HG03103 (cell line): ENCODE measurements around the gene RSPRY1.

Experiments used
- ATAC-seq: cut with Tn5 transposase; IDR thresholded peaks from one replicate; pipeline ENCODE4 v1.9.1; 2021; ENCODE audit warnings: low read depth; ENCODE audit not compliant: unreplicated experiment

The RSPRY1 gene

DNA sequence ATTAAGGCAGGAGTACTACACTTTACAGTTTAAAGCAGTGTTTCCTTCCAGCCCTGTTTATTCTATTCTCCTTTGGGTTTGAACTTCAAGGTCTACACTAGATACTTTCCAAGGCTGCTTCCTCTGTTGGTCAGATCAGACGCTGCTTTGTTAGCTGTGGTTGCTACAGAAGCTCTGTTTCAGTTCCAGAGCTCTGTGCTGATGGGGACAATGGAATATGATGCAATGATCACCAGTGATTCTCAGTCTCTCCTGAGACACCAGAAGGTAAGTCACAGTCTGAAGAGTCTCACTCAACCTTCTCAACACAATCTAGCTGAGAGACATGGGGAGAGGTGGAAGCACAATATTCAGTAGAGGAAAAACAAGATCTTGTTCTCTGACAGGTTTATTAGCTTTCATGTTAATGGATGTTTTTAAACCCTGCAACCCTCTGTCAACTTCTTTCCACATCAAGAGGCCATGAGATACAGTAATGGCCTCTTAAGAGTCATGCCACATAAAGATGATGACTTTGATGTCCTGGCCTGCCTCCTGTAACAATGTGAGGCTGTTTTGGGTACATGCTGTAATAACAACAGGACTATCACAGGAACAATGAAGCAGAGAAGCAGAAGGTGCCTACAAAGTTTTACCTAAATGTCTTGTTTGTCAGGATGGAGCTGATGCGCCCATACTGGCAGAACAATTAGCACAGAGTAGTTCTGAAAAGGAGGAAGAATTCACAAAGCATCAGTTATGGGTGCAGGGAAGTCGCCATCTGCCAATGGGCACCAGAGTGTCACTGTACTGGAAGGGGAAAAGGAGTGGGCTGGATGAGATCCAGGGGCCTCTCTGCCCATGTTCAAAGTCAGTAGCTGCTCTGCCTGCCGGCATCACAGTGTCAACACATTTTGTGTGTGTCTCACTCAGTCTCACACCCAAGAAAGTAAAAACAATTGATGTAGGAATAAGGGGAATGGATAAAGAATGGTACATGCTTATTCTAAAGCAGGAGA is 33.7 kb upstream of the RSPRY1 start:
- no peak for ATAC-seq

- ATAC-seq: no peak
These were observed 32.3 kb upstream of the RSPRY1 start for GRCh38 chr16:57153841-57154240.

- no peak for ATAC-seq
These were observed 30.3 kb upstream of the RSPRY1 start for GRCh38 chr16:57155702-57156350.

- ATAC-seq: no peak
These were observed 29.8 kb upstream of the RSPRY1 start for GRCh38 chr16:57156351-57156703.

GRCh38 chr16:57157533-57157932 is 28.6 kb upstream of the RSPRY1 start:
- no peak for ATAC-seq

DNA sequence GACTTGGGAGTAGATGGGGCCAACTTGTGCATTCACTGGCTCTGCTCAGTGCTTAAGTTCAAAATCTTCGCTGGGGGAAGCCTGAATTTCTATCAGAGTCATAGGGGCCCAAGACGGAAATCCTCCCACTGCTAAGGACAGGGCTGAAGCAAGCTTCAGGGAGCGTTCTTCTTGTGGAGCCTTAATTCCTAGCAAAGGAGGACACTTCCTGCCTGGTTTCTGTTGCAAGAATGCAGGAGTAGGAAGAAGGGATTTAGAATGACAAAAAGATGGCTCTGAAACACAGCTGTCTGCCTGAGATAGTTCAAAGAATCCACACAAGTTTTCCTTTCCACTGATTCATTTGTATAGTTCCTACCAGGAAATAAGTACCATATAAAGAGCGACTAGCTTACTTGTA is 26.7 kb upstream of the RSPRY1 start:
- ATAC-seq: no peak

DNA sequence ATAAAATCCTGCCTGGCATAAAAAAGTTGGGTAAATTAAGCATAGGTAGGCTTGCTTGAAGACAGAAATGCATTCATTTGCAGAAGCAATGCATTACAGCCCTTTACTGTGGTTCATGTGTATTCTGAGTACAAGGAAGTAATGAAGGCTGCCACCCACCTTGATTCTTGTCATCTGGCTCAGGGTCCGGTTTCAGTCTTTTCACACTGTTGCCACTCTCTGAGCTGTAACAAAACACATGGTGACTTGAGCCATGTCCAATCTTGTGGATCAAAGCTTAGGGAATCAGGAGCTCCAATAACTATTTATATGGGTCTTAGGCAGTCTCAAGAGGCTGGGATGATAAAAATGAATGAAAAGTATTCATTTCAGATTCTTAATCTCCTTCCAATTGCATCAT is 22.3 kb upstream of the RSPRY1 start:
- ATAC-seq: no peak

- ATAC-seq: no peak
These were observed 20.6 kb upstream of the RSPRY1 start for GRCh38 chr16:57165483-57165882.

DNA sequence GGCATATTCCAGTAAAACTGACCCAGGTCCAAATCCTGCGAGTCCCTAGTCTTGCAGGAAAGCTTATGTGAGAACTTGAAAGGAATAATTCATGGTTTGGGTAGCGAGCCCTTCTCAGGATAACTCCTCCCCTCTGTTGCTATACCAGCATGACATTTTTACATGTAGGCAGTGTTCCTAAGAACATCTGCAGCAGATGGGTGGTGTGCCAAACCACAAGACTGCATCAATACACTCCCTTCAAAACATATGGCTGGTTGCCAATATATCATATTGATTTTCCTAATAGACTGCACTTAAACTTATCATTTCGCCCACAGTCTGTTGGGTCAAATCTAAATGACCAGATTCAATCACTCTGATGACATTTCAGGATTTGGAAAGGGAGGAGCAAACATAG is 20.2 kb upstream of the RSPRY1 start:
- no peak for ATAC-seq

DNA sequence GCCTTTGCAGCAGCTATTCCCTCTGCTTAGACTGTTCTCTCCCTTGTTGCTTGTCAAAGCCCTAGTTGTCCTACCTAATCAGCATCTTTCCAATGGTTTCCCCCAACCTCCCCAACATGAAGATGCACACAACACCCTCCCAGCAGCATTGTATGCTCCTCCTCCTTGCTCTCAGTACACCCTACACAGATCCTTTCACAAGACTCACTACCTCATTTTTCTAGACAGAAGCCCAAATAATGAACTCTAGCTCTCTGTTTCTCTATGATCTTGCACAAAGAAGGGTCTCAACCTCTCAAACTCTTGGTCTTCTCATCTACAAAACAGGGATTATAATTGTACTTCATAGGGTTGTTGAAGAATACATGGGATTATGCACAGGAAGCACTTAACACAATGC is 19.7 kb upstream of the RSPRY1 start:
- ATAC-seq: no peak

GRCh38 chr16:57166951-57167350 is 19.2 kb upstream of the RSPRY1 start:
- no peak for ATAC-seq

DNA sequence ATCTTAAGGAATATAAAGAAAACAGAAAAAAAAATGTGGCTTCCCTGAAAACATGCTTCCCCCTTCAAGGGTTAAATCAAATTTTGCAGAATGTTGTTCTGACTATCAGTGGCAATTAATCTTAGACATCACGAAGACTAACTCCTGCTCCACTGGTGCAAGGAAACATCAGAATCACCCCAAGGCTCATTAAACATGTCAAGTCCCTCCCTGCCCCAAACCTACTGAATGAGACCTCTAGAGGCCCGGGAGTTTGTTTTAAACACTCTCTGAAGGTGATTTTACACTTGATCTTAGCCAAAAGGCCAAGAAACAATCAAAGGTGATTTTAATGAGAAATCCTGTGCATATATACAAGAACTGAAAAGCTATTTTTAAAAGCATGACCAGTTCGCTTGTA is 18.6 kb upstream of the RSPRY1 start:
- no peak for ATAC-seq

DNA sequence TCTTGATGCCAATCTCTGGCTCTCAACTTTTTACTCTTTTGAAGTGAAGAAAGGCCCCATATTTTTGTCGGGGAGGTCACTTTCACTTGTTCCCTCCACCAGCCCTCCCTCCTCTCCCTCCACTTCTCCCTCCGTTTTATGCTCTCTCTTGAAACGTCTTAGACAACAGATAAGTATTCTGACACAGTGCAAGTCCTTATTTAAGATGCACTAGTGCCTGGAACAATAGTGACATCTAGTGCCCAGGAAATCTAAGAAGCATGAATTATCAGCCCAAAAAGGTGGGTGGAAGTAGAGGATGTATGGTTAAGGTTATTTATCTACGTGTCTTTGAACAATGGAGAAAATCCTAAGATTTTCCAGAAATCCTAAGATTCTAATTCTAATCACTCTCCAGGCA is 18.2 kb upstream of the RSPRY1 start:
- ATAC-seq: no peak

DNA sequence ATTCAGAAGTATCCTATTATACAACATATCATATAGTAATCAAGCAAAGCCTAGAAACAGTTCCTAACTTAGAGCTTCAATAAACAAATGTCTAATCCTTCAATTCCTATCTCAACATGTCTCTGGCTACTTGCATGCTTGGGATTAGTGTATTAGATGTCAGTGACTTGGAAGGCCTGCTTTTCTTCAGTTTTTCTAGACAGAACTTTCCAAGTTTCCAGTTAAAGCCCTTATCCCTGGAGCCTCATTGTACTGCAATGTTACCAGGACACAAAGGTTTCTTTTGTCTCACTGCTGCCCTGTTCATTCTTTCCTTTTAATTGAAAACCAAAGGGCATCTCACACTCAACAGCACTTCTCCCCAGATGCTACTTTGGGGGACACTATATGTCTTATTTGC is 16.8 kb upstream of the RSPRY1 start:
- no peak for ATAC-seq

DNA sequence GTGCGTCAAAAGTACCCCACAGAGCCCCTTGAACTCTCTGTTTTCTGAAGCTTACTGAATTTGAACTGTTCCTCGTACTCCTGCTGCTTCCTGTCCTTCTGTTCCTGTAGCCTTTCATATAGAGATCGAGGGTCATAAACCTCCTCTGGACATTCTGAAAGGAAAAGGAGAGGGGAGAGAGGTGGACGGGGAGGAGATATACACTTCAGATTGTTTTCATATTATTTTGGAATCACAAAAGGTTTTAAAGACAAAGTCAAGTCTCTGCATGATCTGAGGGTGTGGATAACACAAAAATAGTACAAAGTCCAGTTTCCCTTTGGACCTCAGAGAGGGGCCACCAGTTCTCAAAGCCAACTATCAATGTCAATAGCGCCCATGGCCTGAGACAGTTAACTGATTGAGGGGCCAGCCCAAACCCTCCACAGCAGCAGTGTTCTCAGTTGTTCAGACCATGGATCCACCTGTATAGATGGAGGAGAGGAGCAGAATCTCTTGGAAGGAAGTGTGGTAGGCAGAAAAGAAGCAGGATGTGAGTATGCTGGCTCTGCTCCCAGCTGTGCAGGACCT is 13.3 kb upstream of the RSPRY1 start:
- no peak for ATAC-seq

GRCh38 chr16:57175896-57176295 is 10.2 kb upstream of the RSPRY1 start:
- ATAC-seq: no peak

DNA sequence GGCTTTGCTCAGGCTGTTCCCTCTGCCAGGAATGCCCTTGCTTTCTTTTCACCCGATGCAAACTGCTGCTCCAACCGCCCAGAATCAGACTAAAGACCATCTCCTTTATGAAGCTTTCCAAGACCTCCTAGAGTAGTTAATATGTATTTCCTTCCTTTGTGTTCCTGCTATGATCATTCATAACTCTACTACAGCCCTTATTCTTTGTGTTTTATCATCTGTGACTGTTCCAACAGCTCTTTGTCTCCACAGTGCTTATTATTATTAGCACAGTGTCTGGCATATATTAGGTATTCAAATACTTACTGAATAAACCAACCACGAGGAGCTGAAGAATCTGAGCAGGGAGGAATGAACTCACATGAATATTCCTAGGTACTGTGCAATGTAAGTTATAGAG is 7.9 kb upstream of the RSPRY1 start:
- ATAC-seq: no peak

DNA sequence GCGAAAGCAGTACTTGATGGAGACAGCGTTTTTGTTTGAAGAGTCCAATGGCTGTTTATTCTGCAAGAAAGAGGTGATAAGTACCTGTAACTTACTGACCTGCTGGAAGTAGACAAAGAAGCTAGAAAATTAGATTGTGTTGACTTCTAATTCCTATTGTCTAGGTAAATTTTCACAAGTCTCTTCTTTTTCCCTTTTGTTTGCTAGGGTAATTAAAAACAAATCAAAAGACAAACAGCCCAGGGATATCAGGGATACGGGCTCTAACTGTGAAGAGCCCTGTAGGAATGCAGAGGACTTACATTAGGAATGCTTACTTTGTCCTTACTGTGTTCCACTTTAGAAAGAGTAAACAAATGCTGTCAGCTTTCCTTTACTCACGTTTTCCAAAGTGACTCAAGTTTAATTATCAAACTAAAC is 7.3 kb upstream of the RSPRY1 start:
- ATAC-seq: no peak

DNA sequence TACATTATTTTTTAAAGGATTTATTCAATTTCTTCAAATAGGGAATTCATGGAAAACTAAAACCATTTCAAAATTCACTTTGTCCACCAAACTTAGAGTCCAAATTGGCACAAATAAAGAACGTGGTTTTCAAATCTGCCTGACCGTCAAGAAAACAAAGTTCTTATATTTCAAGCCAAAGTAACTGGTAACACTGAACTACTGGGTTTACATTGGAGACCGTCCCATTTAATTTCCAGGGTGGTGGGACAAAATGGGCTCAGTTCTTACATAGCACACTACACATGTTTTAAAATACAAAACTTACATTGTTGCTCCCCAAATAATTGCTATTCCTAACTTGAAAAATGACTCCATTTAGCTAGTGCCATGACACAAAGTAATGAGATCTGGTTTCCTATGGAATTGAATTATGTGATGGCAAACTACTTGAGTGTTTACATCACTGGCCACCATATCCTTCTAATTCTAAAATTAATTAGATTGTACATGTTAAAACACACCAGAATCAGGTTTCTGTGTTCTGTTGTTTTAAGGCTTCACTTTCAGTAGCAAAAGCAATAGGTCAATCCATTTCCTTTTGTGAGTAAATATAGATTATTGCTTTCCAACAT is 6.8 kb upstream of the RSPRY1 start:
- ATAC-seq: no peak

DNA sequence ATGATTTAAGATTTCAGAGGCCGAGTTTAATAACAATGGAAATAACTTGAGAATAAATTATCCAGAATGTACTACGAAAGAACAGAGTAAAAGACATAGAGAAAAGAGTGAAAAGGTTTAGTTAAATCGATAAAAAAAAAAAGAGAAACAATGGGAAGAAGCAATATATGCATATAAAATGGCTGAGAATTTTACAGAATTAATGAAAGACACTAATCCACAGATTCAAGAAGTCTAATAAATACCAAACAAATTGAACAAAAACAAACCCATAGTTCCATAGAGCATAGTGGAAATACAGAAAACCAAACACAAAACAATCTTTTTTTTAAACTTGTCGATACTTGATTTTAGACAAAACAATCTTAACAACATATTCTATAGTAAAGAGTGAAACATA is 2.0 kb upstream of the RSPRY1 start:
- ATAC-seq: no peak

DNA sequence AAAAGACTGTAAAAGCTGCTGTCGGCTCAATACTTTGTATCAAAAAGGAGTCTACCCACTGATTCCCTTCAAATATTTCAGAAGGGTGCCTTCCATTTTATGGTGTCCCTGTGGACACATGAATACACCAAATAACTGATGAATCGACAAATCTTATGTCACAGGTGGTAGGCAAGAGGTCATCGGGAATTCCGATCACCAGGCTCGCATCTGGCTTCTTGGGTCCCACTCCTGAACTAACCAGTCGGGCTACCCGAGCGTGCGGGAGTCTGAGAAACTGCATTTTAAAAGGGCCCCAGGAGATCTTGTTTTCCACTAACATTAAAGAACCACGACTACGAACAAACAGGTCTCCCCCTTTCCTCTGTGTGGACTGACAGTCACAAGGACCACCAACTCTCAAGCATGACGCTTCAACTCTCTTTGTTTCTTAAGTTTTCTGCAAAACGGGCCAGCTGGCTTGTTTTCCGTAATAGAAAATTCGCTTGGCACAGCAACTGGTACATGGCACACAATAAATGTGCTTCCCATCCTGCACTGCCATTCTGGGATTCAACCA is 1.2 kb upstream of the RSPRY1 start:
- ATAC-seq: no peak
